Keratinocyte (primary cell): Measurements from ENCODE around the gene TRAPPC10.

Experiments
- CTCF ChIP-seq, 3 experiments: IDR thresholded peaks in 1 of 3; conservative IDR thresholded peaks in 1 of 3; optimal IDR thresholded peaks in 1 of 3; 2 replicates in 2 of 3; 3 replicates in 1 of 3; pipeline versions ENCODE3 to v1.5.1; 2011; ENCODE audit warnings: low read length in 3 of 3, mild to moderate bottlenecking in 3 of 3, moderate library complexity in 2 of 3, control low read depth in 1 of 3, inconsistent platforms in 1 of 3; ENCODE audit not compliant: insufficient read depth in 2 of 3; ENCODE audit errors: extremely low read depth in 1 of 3
- EZH2 ChIP-seq: IDR thresholded peaks from one replicate; pipeline ENCODE4 v1.6.1; 2012; ENCODE audit warnings: inconsistent platforms, mild to moderate bottlenecking, low read length, moderate library complexity

GRCh38 chr21:44078411-44078981 is 66.4 kb downstream of the TRAPPC10 start:
- TF ChIP-seq CTCF (optimal IDR thresholded peaks at IDR 0.05 in 1 of 3, IDR thresholded peaks at IDR 0.05 in 1 of 3, conservative IDR thresholded peaks at IDR 0.05 in 1 of 3; ENCODE audit: extremely low read depth in 1 of 3, insufficient read depth in 2 of 3, low read length in 3 of 3) (no peak), EZH2 (no peak)
